Measurements from ENCODE around the gene PCDH12.
A peak's percentile ranks its signal among the peaks of the same experiment; 100 is the strongest.

The PCDH12 gene

GRCh38 chr5:141958113-141958512 is at the start of gene PCDH12:
Gene PCDH12, minus strand, starts transcription at chr5:141958202. Its CDS starts 351 bp downstream, at chr5:141957851.
- TF ChIP-seq GATA1 (IDR thresholded peaks at IDR 0.05; ENCODE audit: low read depth, low read length) (no peak), POLR2A (IDR thresholded peaks at IDR 0.05; ENCODE audit: low read length) (no peak)
- no peak for DNase-seq

GRCh38 chr5:142007237-142007544 is 49.2 kb upstream of the PCDH12 start:
- TF ChIP-seq GATA1 (IDR thresholded peaks at IDR 0.05; ENCODE audit: low read depth, low read length), result no peak
- TF ChIP-seq POLR2A (IDR thresholded peaks at IDR 0.05; ENCODE audit: low read length), result no peak
- no peak for DNase-seq

GRCh38 chr5:142006363-142007236 is 48.6 kb upstream of the PCDH12 start:
- TF ChIP-seq GATA1 (IDR thresholded peaks at IDR 0.05; ENCODE audit: low read depth, low read length) (no peak), POLR2A (IDR thresholded peaks at IDR 0.05; ENCODE audit: low read length) (no peak)
- no peak for DNase-seq

- TF ChIP-seq POLR2A (IDR thresholded peaks at IDR 0.05; ENCODE audit: low read length) (no peak), GATA1 (IDR thresholded peaks at IDR 0.05; ENCODE audit: low read depth, low read length) (no peak)
- no peak for DNase-seq
Observed at GRCh38 chr5:142003266-142003800, 45.3 kb upstream of the PCDH12 start.

- no peak for TF ChIP-seq GATA1 (IDR thresholded peaks at IDR 0.05; ENCODE audit: low read depth, low read length)
- TF ChIP-seq POLR2A (IDR thresholded peaks at IDR 0.05; ENCODE audit: low read length), result no peak
- DNase-seq, result peak; percentile 38 to 42
Observed at GRCh38 chr5:142000704-142001484, 42.9 kb upstream of the PCDH12 start.

GRCh38 chr5:142000173-142000572 is 42.2 kb upstream of the PCDH12 start:
- DNase-seq, result no peak
- no peak for TF ChIP-seq GATA1 (IDR thresholded peaks at IDR 0.05; ENCODE audit: low read depth, low read length)
- no peak for TF ChIP-seq POLR2A (IDR thresholded peaks at IDR 0.05; ENCODE audit: low read length)

GRCh38 chr5:141997358-141997960 is 39.5 kb upstream of the PCDH12 start:
- no peak for TF ChIP-seq POLR2A (IDR thresholded peaks at IDR 0.05; ENCODE audit: low read length)
- no peak for TF ChIP-seq GATA1 (IDR thresholded peaks at IDR 0.05; ENCODE audit: low read depth, low read length)
- no peak for DNase-seq

- DNase-seq, result no peak
- no peak for TF ChIP-seq GATA1 (IDR thresholded peaks at IDR 0.05; ENCODE audit: low read depth, low read length)
Observed at GRCh38 chr5:141995656-141996055, 37.7 kb upstream of the PCDH12 start.

GRCh38 chr5:141994511-141995136 is 36.6 kb upstream of the PCDH12 start:
- TF ChIP-seq GATA1 (IDR thresholded peaks at IDR 0.05; ENCODE audit: low read depth, low read length), result no peak
- no peak for TF ChIP-seq POLR2A (IDR thresholded peaks at IDR 0.05; ENCODE audit: low read length)
- DNase-seq, result no peak

GRCh38 chr5:141992349-141992963 is 34.5 kb upstream of the PCDH12 start:
- DNase-seq, result peak; percentile 71 to 87
- no peak for TF ChIP-seq GATA1 (IDR thresholded peaks at IDR 0.05; ENCODE audit: low read depth, low read length)
- no peak for TF ChIP-seq POLR2A (IDR thresholded peaks at IDR 0.05; ENCODE audit: low read length)

- no peak for DNase-seq
Observed at GRCh38 chr5:141989720-141990119, 31.7 kb upstream of the PCDH12 start.

GRCh38 chr5:141986072-141986471 is 28.1 kb upstream of the PCDH12 start:
- TF ChIP-seq GATA1 (IDR thresholded peaks at IDR 0.05; ENCODE audit: low read depth, low read length) (no peak), POLR2A (IDR thresholded peaks at IDR 0.05; ENCODE audit: low read length) (no peak)

More at GRCh38 chr5:141989720-141990119, 31.7 kb upstream of the PCDH12 start:
- no peak for TF ChIP-seq POLR2A (IDR thresholded peaks at IDR 0.05; ENCODE audit: low read length)

GRCh38 chr5:141982626-141983025 is 24.6 kb upstream of the PCDH12 start:
- TF ChIP-seq POLR2A (IDR thresholded peaks at IDR 0.05; ENCODE audit: low read length) (no peak), GATA1 (IDR thresholded peaks at IDR 0.05; ENCODE audit: low read depth, low read length) (no peak)
- no peak for DNase-seq

More at GRCh38 chr5:141986072-141986471, 28.1 kb upstream of the PCDH12 start:
- DNase-seq, result no peak

Measured in erythroblast (primary cell).